ENCODE results near the gene TSPAN18. TPM values are rescaled to one million over a fixed set of nuclear protein-coding genes. Genes with fewer than 3 reads are reported as not detected.

TSPAN18 gene
- total RNA-seq, 1 donor = 5.8 TPM

DNA sequence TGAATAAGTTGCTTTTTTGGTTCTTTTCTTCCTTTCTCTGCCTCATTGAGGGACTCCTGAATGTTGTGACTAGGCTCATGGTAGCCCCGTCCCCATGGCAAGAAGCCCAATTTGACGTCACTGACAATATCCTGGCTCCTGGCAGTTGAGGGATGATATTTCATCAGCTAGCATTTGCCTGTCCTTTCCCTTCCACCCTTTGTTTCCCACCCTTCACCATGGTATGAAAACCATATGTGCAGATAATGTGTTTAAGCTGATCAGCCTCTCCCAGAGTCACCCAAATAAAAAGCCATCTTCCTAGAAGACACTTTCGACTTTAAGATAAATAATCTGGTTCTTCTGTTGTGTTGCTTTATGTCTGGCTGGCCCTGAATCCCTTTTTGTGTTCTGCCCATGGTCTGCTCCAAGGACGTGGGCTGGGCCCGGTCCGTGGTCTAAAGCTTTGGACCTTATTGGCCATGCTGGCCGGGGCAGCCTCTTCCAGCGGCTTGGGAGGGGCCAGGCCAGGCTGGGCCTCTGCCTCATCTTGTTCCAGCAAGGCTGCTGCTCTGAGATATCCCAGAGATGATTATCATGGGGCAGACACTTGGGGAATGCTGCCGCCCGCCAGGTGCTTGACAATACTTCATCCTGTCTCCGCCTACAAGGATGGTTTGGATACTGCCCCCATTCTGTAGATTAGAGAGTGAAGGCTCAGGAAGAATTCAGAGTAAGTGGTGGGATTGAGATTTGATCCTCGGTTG, 5.1 kb downstream of the TSPAN18 start:
- H3K4me1 ChIP-seq (ENCODE audit: insufficient read depth, low read length) = peaks cover 7% of the 10 kb centered on the region
- no peak overlapping the region for H2AFZ ChIP-seq (ENCODE audit: low read length)
- no peaks in the 10 kb centered on the region for H3K79me2 ChIP-seq (ENCODE audit: insufficient read depth, low read length)
- no peaks in the 10 kb centered on the region for H3K36me3 ChIP-seq (ENCODE audit: insufficient read depth, low read length)
- H4K20me1 ChIP-seq (ENCODE audit: insufficient read depth, low read length) = no peaks in the 10 kb centered on the region
- TF ChIP-seq, protein P1, sequence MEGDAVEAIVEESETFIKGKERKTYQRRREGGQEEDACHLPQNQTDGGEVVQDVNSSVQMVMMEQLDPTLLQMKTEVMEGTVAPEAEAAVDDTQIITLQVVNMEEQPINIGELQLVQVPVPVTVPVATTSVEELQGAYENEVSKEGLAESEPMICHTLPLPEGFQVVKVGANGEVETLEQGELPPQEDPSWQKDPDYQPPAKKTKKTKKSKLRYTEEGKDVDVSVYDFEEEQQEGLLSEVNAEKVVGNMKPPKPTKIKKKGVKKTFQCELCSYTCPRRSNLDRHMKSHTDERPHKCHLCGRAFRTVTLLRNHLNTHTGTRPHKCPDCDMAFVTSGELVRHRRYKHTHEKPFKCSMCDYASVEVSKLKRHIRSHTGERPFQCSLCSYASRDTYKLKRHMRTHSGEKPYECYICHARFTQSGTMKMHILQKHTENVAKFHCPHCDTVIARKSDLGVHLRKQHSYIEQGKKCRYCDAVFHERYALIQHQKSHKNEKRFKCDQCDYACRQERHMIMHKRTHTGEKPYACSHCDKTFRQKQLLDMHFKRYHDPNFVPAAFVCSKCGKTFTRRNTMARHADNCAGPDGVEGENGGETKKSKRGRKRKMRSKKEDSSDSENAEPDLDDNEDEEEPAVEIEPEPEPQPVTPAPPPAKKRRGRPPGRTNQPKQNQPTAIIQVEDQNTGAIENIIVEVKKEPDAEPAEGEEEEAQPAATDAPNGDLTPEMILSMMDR (IDR thresholded peaks at IDR 0.05; ENCODE audit: extremely low read depth, low read depth, low read length) = no peak
- H3K27ac ChIP-seq (ENCODE audit: low read depth, low read length) = no peak overlapping the region
- H3K9me3 ChIP-seq (ENCODE audit: low read depth, low read length) = no peaks in the 10 kb centered on the region
- peaks cover 60% of the 10 kb centered on the region for H3K27me3 ChIP-seq (ENCODE audit: insufficient read depth, low read length)
- no peak for DNase-seq (ENCODE audit: insufficient read length, low spot score, missing footprints)
- no peak overlapping the region for H3K4me3 ChIP-seq (ENCODE audit: insufficient read depth, low read length)
- H3K4me2 ChIP-seq (ENCODE audit: insufficient read depth, low read length) = no peak overlapping the region

DNA sequence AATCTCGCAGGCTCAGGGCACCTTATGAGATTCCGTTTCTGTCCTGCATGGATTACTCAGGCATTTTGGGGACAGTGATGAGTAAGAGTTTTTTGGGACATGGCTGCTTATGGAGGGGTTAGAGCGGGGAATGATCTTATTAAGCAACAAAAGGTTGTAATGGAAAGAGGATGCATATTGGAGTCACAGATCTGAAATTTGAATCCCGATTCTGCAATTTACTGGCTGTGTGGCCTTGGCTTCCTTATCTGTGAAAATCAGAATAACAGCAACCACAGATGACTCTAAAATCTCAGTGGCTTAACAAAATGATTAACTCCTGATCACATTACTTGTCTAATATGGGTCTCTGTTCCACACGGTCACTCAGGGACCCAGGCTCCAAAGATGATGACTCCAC, 5.8 kb downstream of the TSPAN18 start:
- no peak for DNase-seq (ENCODE audit: insufficient read length, low spot score, missing footprints)
- TF ChIP-seq, protein P1 (IDR thresholded peaks at IDR 0.05; ENCODE audit: extremely low read depth, low read depth, low read length) = no peak
- no peaks in the 10 kb centered on the region for H3K36me3 ChIP-seq (ENCODE audit: insufficient read depth, low read length)
- no peaks in the 10 kb centered on the region for H3K9me3 ChIP-seq (ENCODE audit: low read depth, low read length)
- H3K79me2 ChIP-seq (ENCODE audit: insufficient read depth, low read length) = no peaks in the 10 kb centered on the region
- H2AFZ ChIP-seq (ENCODE audit: low read length) = no peak overlapping the region
- H3K27me3 ChIP-seq (ENCODE audit: insufficient read depth, low read length) = peaks cover 56% of the 10 kb centered on the region
- H4K20me1 ChIP-seq (ENCODE audit: insufficient read depth, low read length) = no peaks in the 10 kb centered on the region
- H3K4me2 ChIP-seq (ENCODE audit: insufficient read depth, low read length) = no peak overlapping the region
- no peak overlapping the region for H3K27ac ChIP-seq (ENCODE audit: low read depth, low read length)
- H3K4me3 ChIP-seq (ENCODE audit: insufficient read depth, low read length) = no peak overlapping the region
- H3K4me1 ChIP-seq (ENCODE audit: insufficient read depth, low read length) = peaks cover 7% of the 10 kb centered on the region

DNA sequence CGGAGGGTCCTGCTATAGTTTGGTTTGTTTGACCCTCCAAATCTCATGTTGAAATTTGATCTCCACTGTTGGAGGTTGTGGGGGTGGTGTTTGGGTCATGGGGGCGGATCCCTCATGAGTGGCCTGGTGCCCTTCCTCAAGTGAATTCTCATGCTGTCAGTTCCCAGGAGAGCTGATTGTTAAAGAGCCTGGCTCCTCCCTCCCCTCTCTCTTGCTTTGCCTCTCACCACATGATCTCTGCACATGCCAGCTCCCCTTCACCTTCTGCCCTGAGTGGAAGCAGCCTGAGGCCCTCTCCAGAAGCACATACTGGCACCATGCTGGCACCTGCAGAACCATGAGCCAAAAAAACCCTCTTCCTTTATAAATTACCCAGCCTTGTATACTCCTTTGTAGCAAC, 7.1 kb downstream of the TSPAN18 start:
- Histone ChIP-seq H4K20me1 (ENCODE audit: insufficient read depth, low read length) (no peaks in the 10 kb centered on the region), H3K4me1 (ENCODE audit: insufficient read depth, low read length) (no peaks in the 10 kb centered on the region), H3K36me3 (ENCODE audit: insufficient read depth, low read length) (no peaks in the 10 kb centered on the region), H3K4me3 (ENCODE audit: insufficient read depth, low read length) (no peak overlapping the region), H3K4me2 (ENCODE audit: insufficient read depth, low read length) (no peak overlapping the region), H2AFZ (ENCODE audit: low read length) (no peak overlapping the region), H3K27ac (ENCODE audit: low read depth, low read length) (no peak overlapping the region), H3K79me2 (ENCODE audit: insufficient read depth, low read length) (no peaks in the 10 kb centered on the region), H3K9me3 (ENCODE audit: low read depth, low read length) (no peaks in the 10 kb centered on the region), H3K27me3 (ENCODE audit: insufficient read depth, low read length) (peaks cover 55% of the 10 kb centered on the region)
- TF ChIP-seq, protein P1 (IDR thresholded peaks at IDR 0.05; ENCODE audit: extremely low read depth, low read depth, low read length) = no peak
- no peak for DNase-seq (ENCODE audit: insufficient read length, low spot score, missing footprints)

DNA sequence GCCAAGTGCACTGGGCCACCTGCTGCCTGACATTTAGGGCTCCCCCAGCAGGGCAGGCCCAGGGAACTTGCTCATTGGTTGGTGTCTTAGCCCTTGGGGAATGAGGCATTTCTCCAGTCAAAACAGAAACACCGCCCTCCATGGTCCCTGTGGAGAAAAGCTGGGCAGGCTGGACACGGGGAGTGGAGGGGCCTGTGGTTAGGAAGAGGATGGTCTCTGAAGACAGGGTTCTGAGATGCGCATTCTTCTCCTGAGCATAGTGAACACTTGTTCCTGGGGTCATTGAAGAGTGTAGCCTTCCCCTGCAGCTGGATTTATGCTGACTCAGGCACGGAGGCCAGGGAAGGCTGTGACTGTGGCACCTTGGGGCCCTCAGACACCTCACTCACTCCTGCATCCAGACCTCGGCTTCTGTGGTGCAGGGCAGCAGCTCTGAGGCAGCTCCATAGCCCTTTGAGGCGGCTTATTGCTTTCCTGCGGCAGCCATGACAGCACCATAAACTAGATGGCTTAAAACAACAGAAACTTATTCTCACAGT, 8.2 kb downstream of the TSPAN18 start:
- Histone ChIP-seq H3K4me2 (ENCODE audit: insufficient read depth, low read length) (no peak overlapping the region), H3K79me2 (ENCODE audit: insufficient read depth, low read length) (no peaks in the 10 kb centered on the region), H3K4me3 (ENCODE audit: insufficient read depth, low read length) (no peak overlapping the region), H3K27ac (ENCODE audit: low read depth, low read length) (no peak overlapping the region), H3K36me3 (ENCODE audit: insufficient read depth, low read length) (no peaks in the 10 kb centered on the region), H2AFZ (ENCODE audit: low read length) (no peak overlapping the region), H3K9me3 (ENCODE audit: low read depth, low read length) (no peaks in the 10 kb centered on the region), H3K27me3 (ENCODE audit: insufficient read depth, low read length) (peaks cover 50% of the 10 kb centered on the region), H3K4me1 (ENCODE audit: insufficient read depth, low read length) (no peaks in the 10 kb centered on the region), H4K20me1 (ENCODE audit: insufficient read depth, low read length) (no peaks in the 10 kb centered on the region)
- DNase-seq (ENCODE audit: insufficient read length, low spot score, missing footprints) = no peak
- TF ChIP-seq, protein P1 (IDR thresholded peaks at IDR 0.05; ENCODE audit: extremely low read depth, low read depth, low read length) = no peak
